K562 (cell line): ENCODE results near the gene TMEM107. TPM values are rescaled to one million over a fixed set of nuclear protein-coding genes. Genes with fewer than 3 reads are reported as not detected.
A peak's percentile ranks its signal among the peaks of the same experiment; 100 is the strongest.

Experiments
- C11orf30 ChIP-seq: fragments of 450-650 bp; IDR thresholded peaks from 2 replicates; pipeline ENCODE4 v1.6.1; 2016; ENCODE audit warnings: low read depth, mild to moderate bottlenecking
- CHD4 ChIP-seq: fragments of 200-600 bp; sonication (generic); IDR thresholded peaks from 3 replicates; pipeline ENCODE4 v1.6.1; 2012; ENCODE audit warnings: low read depth, mild to moderate bottlenecking, mixed read lengths, low read length, inconsistent platforms; ENCODE audit not compliant: insufficient read depth, insufficient replicate concordance, poor library complexity, severe bottlenecking
- COPS2 ChIP-seq: fragments of 450-650 bp; conservative IDR thresholded peaks from 2 replicates; pipeline ENCODE4 v1.6.1; 2016; ENCODE audit warnings: mild to moderate bottlenecking, moderate library complexity
- CREB1 ChIP-seq, 2 experiments: sonication (generic) in 1 of 2; formaldehyde crosslinking in 1 of 2; IDR thresholded peaks; 2 replicates each; pipeline versions ENCODE4 v1.6.1 to v1.8.0; 2012 to 2022; ENCODE audit warnings: inconsistent platforms in 1 of 2, mild to moderate bottlenecking in 1 of 2, missing genetic modification reagents in 1 of 2, moderate library complexity in 1 of 2
- CSDE1 ChIP-seq, 2 experiments: fragments of 450-650 bp; IDR thresholded peaks; 2 replicates each; pipeline ENCODE4 v1.6.1; 2016; ENCODE audit warnings: mild to moderate bottlenecking in 1 of 2
- DACH1 ChIP-seq: fragments of 450-650 bp; IDR thresholded peaks from 2 replicates; pipeline ENCODE4 v1.6.1; 2018; ENCODE audit not compliant: partially characterized antibody
- ELF4 ChIP-seq: fragments of 450-650 bp; formaldehyde crosslinking; IDR thresholded peaks from 2 replicates; pipeline ENCODE4 v1.4.0; 2022; ENCODE audit warnings: missing genetic modification characterization
- FOXA1 ChIP-seq: fragments of 450-650 bp; IDR thresholded peaks from 2 replicates; pipeline ENCODE4 v1.6.1; 2016; ENCODE audit warnings: mild to moderate bottlenecking, borderline replicate concordance
- GTF2F1 ChIP-seq: IDR thresholded peaks from 2 replicates; pipeline ENCODE4 v1.6.1; 2011; ENCODE audit warnings: low read depth, low read length, improper control_type of control experiment
- HEY1 ChIP-seq: fragments of 250-450 bp; sonication (Bioruptor Pico); IDR thresholded peaks from 2 replicates; pipeline ENCODE4 v1.5.0; 2020; ENCODE audit warnings: mild to moderate bottlenecking, moderate library complexity, borderline replicate concordance
- MNT ChIP-seq, 2 experiments: fragments of 450-650 bp; conservative IDR thresholded peaks; 2 replicates each; pipeline ENCODE4 v1.6.1; 2017; ENCODE audit warnings: mild to moderate bottlenecking in 2 of 2, moderate library complexity in 2 of 2
- MTA3 ChIP-seq: fragments of 450-650 bp; formaldehyde crosslinking; IDR thresholded peaks from 2 replicates; pipeline ENCODE4 v1.6.1; 2017; ENCODE audit warnings: mild to moderate bottlenecking, borderline replicate concordance
- NELFE ChIP-seq: IDR thresholded peaks from 2 replicates; pipeline ENCODE4 v1.6.1; 2011; ENCODE audit warnings: mild to moderate bottlenecking; ENCODE audit not compliant: insufficient read depth, insufficient read length
- PATZ1 ChIP-seq: fragments of 250-450 bp; sonication (Bioruptor Pico); IDR thresholded peaks from 2 replicates; pipeline ENCODE4 v1.5.0; 2020; ENCODE audit warnings: mild to moderate bottlenecking, borderline replicate concordance
- SMC3 ChIP-seq: conservative IDR thresholded peaks from 2 replicates; pipeline ENCODE4 v1.6.1; 2011; ENCODE audit warnings: low read depth, low read length, improper control_type of control experiment; ENCODE audit not compliant: insufficient read depth
- SREBF2 ChIP-seq: sonication (generic); formaldehyde crosslinking; IDR thresholded peaks from 2 replicates; pipeline ENCODE4 v1.4.0; 2020; ENCODE audit warnings: mild to moderate bottlenecking, missing genetic modification reagents
- TBP ChIP-seq: optimal IDR thresholded peaks from 2 replicates; pipeline ENCODE3; 2011; ENCODE audit warnings: low read depth, low read length, improper control_type of control experiment
- ZFX ChIP-seq: sonication (generic); formaldehyde crosslinking; IDR thresholded peaks from 2 replicates; pipeline ENCODE4 v1.8.0; 2022; ENCODE audit warnings: mild to moderate bottlenecking, missing genetic modification reagents, moderate library complexity
- ZHX1 ChIP-seq: fragments of 150-350 bp; conservative IDR thresholded peaks from 2 replicates; pipeline ENCODE4 v1.6.1; 2014; ENCODE audit warnings: low read length
- ZNF263 ChIP-seq: sonication (generic); formaldehyde crosslinking; IDR thresholded peaks from 2 replicates; pipeline ENCODE4 v1.8.0; 2022; ENCODE audit warnings: mild to moderate bottlenecking, missing genetic modification reagents, borderline replicate concordance
- ZNF316 ChIP-seq: fragments of 450-650 bp; IDR thresholded peaks from 2 replicates; pipeline ENCODE4 v1.6.1; 2016
- ZNF707 ChIP-seq: fragments of 250-450 bp; sonication (Bioruptor Pico); conservative IDR thresholded peaks from 2 replicates; pipeline ENCODE4 v1.8.0; 2022; ENCODE audit warnings: inconsistent platforms, mild to moderate bottlenecking, moderate library complexity
- polyA plus RNA-seq, 8 experiments: library from polyadenylated mRNA; depleted of rRNA in 4 of 8; stranded (reverse) in 5 of 8; unstranded in 3 of 8; fragments of >200 nt; fragmentation: Nextera tagmentation in 2 of 8; fragmentation: Illumina TruSeq in 1 of 8; extraction: Ambion mirVana in 2 of 8; extraction: Trizol in 1 of 8; gene quantifications; 2 replicates each; pipeline versions ENCODE4 v1.2.1 to v1.2.3, GENCODE V29; 2011 to 2014; ENCODE audit warnings: inconsistent platforms in 1 of 8, missing spikeins in 1 of 8
- total RNA-seq, 7 experiments: library from RNA; depleted of rRNA in 6 of 7; stranded (reverse); fragments of >200 nt in 6 of 7; fragmentation: Illumina TruSeq in 2 of 7; extraction: Trizol in 2 of 7; gene quantifications; 2 replicates each; pipeline versions ENCODE4 v1.2.1 to v1.2.3, GENCODE V29; 2011 to 2021; ENCODE audit warnings: low replicate concordance in 1 of 7

TMEM107 gene
- total and polyA plus RNA-seq, 9 of the 15 experiments (the other 6 are each of a cell fraction or from before 2014, with no cell fraction given): 7.1 to 26.2 (median 16.9) TPM

- TF ChIP-seq HEY1 (CRISPR knock-in tag): no peak
- TF ChIP-seq MTA3: 0 out of 2 replicates have a peak, but pooled peaks have one; percentile 51
- TF ChIP-seq CSDE1 (IDR thresholded peaks at IDR 0.05): peak in 1 of 2 experiments; percentile 80; a peak in 2 of 4 replicates
- TF ChIP-seq ZNF707 (CRISPR knock-in tag): no peak
- no peak; the same call in 1 of the 2 replicates for TF ChIP-seq CREB1 (IDR thresholded peaks at IDR 0.05)
- TF ChIP-seq CREB1 (CRISPR knock-in tag; IDR thresholded peaks at IDR 0.05): peak; percentile 49; the same call in 1 of the 2 replicates
- TF ChIP-seq ZHX1: no peak
- TF ChIP-seq COPS2: no peak
- no peak for TF ChIP-seq SMC3
- no peak for TF ChIP-seq SREBF2 (CRISPR knock-in tag)
- peak; percentile 13 to 19; a peak in 1 of 4 replicates for TF ChIP-seq MNT (conservative IDR thresholded peaks at IDR 0.05)
- no peak for TF ChIP-seq CHD4
- 0 out of 2 replicates have a peak, but pooled peaks have one; percentile 8 for TF ChIP-seq C11orf30
- TF ChIP-seq ELF4: no peak
- no peak for TF ChIP-seq DACH1
- peak; percentile 98 for TF ChIP-seq TBP
- no peak for TF ChIP-seq NELFE
- TF ChIP-seq ZNF263 (CRISPR knock-in tag): peak; percentile 1; the same call in 1 of the 2 replicates
- TF ChIP-seq ZNF316: no peak
- no peak for TF ChIP-seq PATZ1 (CRISPR knock-in tag)
- TF ChIP-seq FOXA1: no peak
- TF ChIP-seq GTF2F1: peak; percentile 66
- no peak for TF ChIP-seq ZFX
Observed at GRCh38 chr17:8186787-8187516, 10.8 kb upstream of the TMEM107 start (continued).
